Measurements from ENCODE around the gene TCEAL2.

DNA sequence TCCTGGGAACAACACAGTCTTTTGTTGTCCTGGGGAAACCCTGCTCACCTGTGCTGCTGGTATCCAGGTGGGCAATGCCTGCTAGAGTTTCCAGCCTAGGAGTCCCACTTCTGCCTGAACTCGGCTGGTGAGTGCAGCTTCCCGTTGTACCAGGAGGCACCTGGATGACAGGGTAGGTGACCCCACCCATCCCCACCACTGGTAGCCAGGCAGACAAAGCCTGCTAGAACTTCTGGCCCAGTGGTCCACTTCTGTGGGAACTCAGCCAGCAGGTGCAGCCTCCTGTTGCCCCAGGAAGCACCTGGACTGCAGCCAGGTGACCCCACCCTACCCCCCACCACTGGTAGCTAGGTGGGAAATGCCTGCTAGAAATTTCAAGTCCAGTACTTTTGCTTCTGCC is 9.7 kb upstream of the TCEAL2 start:
- no peak for TF ChIP-seq EZH2phosphoT487 (IDR thresholded peaks at IDR 0.05; ENCODE audit: low read depth)
- TF ChIP-seq, protein P1, sequence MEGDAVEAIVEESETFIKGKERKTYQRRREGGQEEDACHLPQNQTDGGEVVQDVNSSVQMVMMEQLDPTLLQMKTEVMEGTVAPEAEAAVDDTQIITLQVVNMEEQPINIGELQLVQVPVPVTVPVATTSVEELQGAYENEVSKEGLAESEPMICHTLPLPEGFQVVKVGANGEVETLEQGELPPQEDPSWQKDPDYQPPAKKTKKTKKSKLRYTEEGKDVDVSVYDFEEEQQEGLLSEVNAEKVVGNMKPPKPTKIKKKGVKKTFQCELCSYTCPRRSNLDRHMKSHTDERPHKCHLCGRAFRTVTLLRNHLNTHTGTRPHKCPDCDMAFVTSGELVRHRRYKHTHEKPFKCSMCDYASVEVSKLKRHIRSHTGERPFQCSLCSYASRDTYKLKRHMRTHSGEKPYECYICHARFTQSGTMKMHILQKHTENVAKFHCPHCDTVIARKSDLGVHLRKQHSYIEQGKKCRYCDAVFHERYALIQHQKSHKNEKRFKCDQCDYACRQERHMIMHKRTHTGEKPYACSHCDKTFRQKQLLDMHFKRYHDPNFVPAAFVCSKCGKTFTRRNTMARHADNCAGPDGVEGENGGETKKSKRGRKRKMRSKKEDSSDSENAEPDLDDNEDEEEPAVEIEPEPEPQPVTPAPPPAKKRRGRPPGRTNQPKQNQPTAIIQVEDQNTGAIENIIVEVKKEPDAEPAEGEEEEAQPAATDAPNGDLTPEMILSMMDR (IDR thresholded peaks at IDR 0.05; ENCODE audit: low read depth, low read length) = no peak
